ENCODE measurements around the gene TRMT6. TPM values are rescaled to one million over a fixed set of nuclear protein-coding genes. Genes with fewer than 3 reads are reported as not detected.

Gene TRMT6
- total RNA-seq, 4 donors from 2014 or later, result 6.6 to 9.0 (median 8.8) TPM

- DNase-seq, result no peak
- intact Hi-C loops (cut with DNase I), result no loop called here
- no peaks in the 10 kb centered on the region for H3K36me3 ChIP-seq
- H3K27me3 ChIP-seq, result no peaks in the 10 kb centered on the region
- TF ChIP-seq CTCF (IDR thresholded peaks at IDR 0.05) (no peak), POLR2A (IDR thresholded peaks at IDR 0.05) (no peak)
- H3K27ac ChIP-seq, result no peak overlapping the region
- H3K9me3 ChIP-seq, result no peaks in the 10 kb centered on the region
- H3K4me1 ChIP-seq, result peaks cover 0 to 5% of the 10 kb centered on the region in 2 donors
- H3K4me3 ChIP-seq (replicated peaks in 1 of 3), result no peak overlapping the region
- 70 to 71% methylated on average over 6 of the region's 6 CpGs for WGBS, 2 donors
These were observed 40.1 kb downstream of the TRMT6 start for GRCh38 chr20:5910186-5910585.

GRCh38 chr20:5908981-5909380 is 41.4 kb downstream of the TRMT6 start:
- WGBS, 2 donors, result 65 to 70% methylated on average over 2 of the region's 2 CpGs
- no peaks in the 10 kb centered on the region for H3K9me3 ChIP-seq
- peaks cover 0 to 5% of the 10 kb centered on the region in 2 donors for H3K4me1 ChIP-seq
- DNase-seq, result no peak
- no peaks in the 10 kb centered on the region for H3K27me3 ChIP-seq
- H3K4me3 ChIP-seq (replicated peaks in 1 of 3), result no peak overlapping the region
- H3K27ac ChIP-seq, result no peak overlapping the region
- intact Hi-C loops (cut with DNase I), result no loop called here
- no peaks in the 10 kb centered on the region for H3K36me3 ChIP-seq
- TF ChIP-seq POLR2A (IDR thresholded peaks at IDR 0.05), result no peak
- no peak for TF ChIP-seq CTCF (IDR thresholded peaks at IDR 0.05)

GRCh38 chr20:5900908-5901307 is 49.4 kb downstream of the TRMT6 start:
- WGBS, 2 donors, result 82 to 83% methylated on average over 1 of the region's 1 CpG
- Histone ChIP-seq H3K27me3 (no peaks in the 10 kb centered on the region), H3K9me3 (no peaks in the 10 kb centered on the region), H3K4me1 (no peaks in the 10 kb centered on the region), H3K27ac (no peak overlapping the region), H3K36me3 (no peaks in the 10 kb centered on the region), H3K4me3 (replicated peaks in 1 of 3) (no peak overlapping the region)
- no peak for DNase-seq
- TF ChIP-seq CTCF (IDR thresholded peaks at IDR 0.05) (no peak), POLR2A (IDR thresholded peaks at IDR 0.05) (no peak)
- intact Hi-C loops (cut with DNase I), result no loop called here

- 51 to 73% methylated on average over 1 of the region's 1 CpG for WGBS, 2 donors
These were observed 50.9 kb downstream of the TRMT6 start for GRCh38 chr20:5899444-5899843.

GRCh38 chr20:5895626-5896025 is 54.7 kb downstream of the TRMT6 start:
- H3K4me3 ChIP-seq (replicated peaks in 1 of 3), result no peak overlapping the region
- no peaks in the 10 kb centered on the region for H3K36me3 ChIP-seq
- intact Hi-C loops (cut with DNase I), result no loop called here
- H3K4me1 ChIP-seq, result no peaks in the 10 kb centered on the region
- 81 to 88% methylated on average over 2 of the region's 2 CpGs for WGBS, 2 donors
- no peak overlapping the region for H3K27ac ChIP-seq
- no peak for TF ChIP-seq POLR2A (IDR thresholded peaks at IDR 0.05)
- TF ChIP-seq CTCF (IDR thresholded peaks at IDR 0.05), result no peak
- no peaks in the 10 kb centered on the region for H3K27me3 ChIP-seq
- H3K9me3 ChIP-seq, result no peaks in the 10 kb centered on the region
- no peak for DNase-seq

More at GRCh38 chr20:5899444-5899843, 50.9 kb downstream of the TRMT6 start:
- H3K9me3 ChIP-seq, result no peaks in the 10 kb centered on the region
- H3K27ac ChIP-seq, result no peak overlapping the region
- DNase-seq, result no peak
- no peak overlapping the region for H3K4me3 ChIP-seq (replicated peaks in 1 of 3)
- no peaks in the 10 kb centered on the region for H3K27me3 ChIP-seq
- no peak for TF ChIP-seq POLR2A (IDR thresholded peaks at IDR 0.05)
- no peak for TF ChIP-seq CTCF (IDR thresholded peaks at IDR 0.05)
- intact Hi-C loops (cut with DNase I), result no loop called here
- no peaks in the 10 kb centered on the region for H3K4me1 ChIP-seq
- no peaks in the 10 kb centered on the region for H3K36me3 ChIP-seq

All from thyroid gland (tissue), 4 donors.